Measurements from ENCODE around the gene LINGO4. TPM values are rescaled to one million over a fixed set of nuclear protein-coding genes. Genes with fewer than 3 reads are reported as not detected.

Gene LINGO4
- total RNA-seq, 2 donors from 2014 or later: 0.12 to 0.13 TPM

GRCh38 chr1:151790940-151791651, 14.1 kb downstream of the LINGO4 start:
- DNase-seq: peak; percentile 35
- Histone ChIP-seq H3K36me3 (no peaks in the 10 kb centered on the region), H3K9ac (ENCODE audit: low read depth in 2 of 2, low read length in 2 of 2) (peak overlapping the region; percentile 51 to 89), H3K27ac (peak overlapping the region; percentile 61), H3K27me3 (no peaks in the 10 kb centered on the region), H3K4me1 (no peaks in the 10 kb centered on the region), H3K4me3 (peak overlapping the region; percentile 65), H3K9me3 (no peaks in the 10 kb centered on the region)
- intact Hi-C loops (cut with DNase I): no loop called here
- no peak for TF ChIP-seq CTCF (IDR thresholded peaks at IDR 0.05)

GRCh38 chr1:151790071-151790939, 14.9 kb downstream of the LINGO4 start, which contains the start of gene TDRKH:
TDRKH (minus strand) TSS chr1:151790500; CDS start chr1:151783022, 7,478 bp downstream.
- H3K4me3 ChIP-seq: peak within 1 kb of the TSS; percentile 65
- no peaks in the 10 kb centered on the region for H3K4me1 ChIP-seq
- no peaks in the 10 kb centered on the region for H3K36me3 ChIP-seq
- no peaks in the 10 kb centered on the region for H3K9me3 ChIP-seq
- peak within 1 kb of the TSS; percentile 61 for H3K27ac ChIP-seq
- H3K9ac ChIP-seq (ENCODE audit: low read depth in 2 of 2, low read length in 2 of 2): peak within 1 kb of the TSS; percentile 71 to 89
- TF ChIP-seq CTCF (IDR thresholded peaks at IDR 0.05): peak; percentile 12
- H3K27me3 ChIP-seq: no peaks in the 10 kb centered on the region
- intact Hi-C loops (cut with DNase I): no loop called here
- peak; percentile 98 for DNase-seq

DNA sequence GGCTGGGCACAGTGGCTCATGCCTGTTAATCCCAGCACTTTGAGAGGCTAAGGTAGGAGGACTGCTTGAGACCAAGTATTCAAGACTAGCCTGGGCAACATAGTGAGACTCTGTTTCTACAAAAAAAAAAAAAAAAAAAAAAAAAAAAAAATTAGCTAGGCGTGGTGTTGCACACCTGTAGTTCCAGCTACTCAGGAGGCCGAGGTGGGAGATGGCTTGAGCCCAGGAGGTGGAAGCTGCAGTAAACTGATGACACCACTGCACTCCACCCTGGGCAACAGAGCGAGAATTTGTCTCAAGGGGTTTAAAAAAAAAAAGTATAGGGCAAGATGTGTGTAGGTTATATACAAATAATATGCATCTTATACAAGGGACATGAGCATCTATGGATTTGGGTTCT, 17.5 kb downstream of the LINGO4 start:
- no peaks in the 10 kb centered on the region for H3K27me3 ChIP-seq
- intact Hi-C loops (cut with DNase I): no loop called here
- no peak for DNase-seq
- no peak overlapping the region for H3K4me3 ChIP-seq
- no peak for TF ChIP-seq CTCF (IDR thresholded peaks at IDR 0.05)
- no peaks in the 10 kb centered on the region for H3K9me3 ChIP-seq
- H3K36me3 ChIP-seq: no peaks in the 10 kb centered on the region
- H3K4me1 ChIP-seq: no peaks in the 10 kb centered on the region
- no peak overlapping the region for H3K27ac ChIP-seq
- no peak overlapping the region for H3K9ac ChIP-seq (ENCODE audit: low read depth in 2 of 2, low read length in 2 of 2)

- no peaks in the 10 kb centered on the region for H3K36me3 ChIP-seq
- H3K4me1 ChIP-seq: no peaks in the 10 kb centered on the region
These were observed 21.4 kb downstream of the LINGO4 start for GRCh38 chr1:151783796-151784195.

More at GRCh38 chr1:151783796-151784195, 21.4 kb downstream of the LINGO4 start:
- DNase-seq: no peak
- Histone ChIP-seq H3K9ac (ENCODE audit: low read depth in 2 of 2, low read length in 2 of 2) (no peak overlapping the region), H3K27ac (no peak overlapping the region), H3K4me3 (no peak overlapping the region), H3K27me3 (no peaks in the 10 kb centered on the region), H3K9me3 (no peaks in the 10 kb centered on the region)
- intact Hi-C loops (cut with DNase I): no loop called here
- TF ChIP-seq CTCF (IDR thresholded peaks at IDR 0.05): no peak

All from colonic mucosa (tissue), 4 donors.